Activated CD4-positive, alpha-beta memory T cell treated with anti-CD3 and anti-CD28 coated beads for 36 hours (primary cell): ENCODE measurements around the gene YIPF5. TPM values are rescaled to one million over a fixed set of nuclear protein-coding genes. Genes with fewer than 3 reads are reported as not detected.

Source experiments
- CTCF ChIA-PET: fragments of 350-600 bp; sonication (Branson Sonifier 250); formaldehyde crosslinking; loops from one replicate; lab custom pipeline; 2021; ENCODE audit warnings: antibody characterized with exemption, inconsistent platforms; lab: Charles Lee
- POLR2A ChIA-PET: fragments of 350-600 bp; sonication (Branson Sonifier 250); formaldehyde crosslinking; loops from one replicate; lab custom pipeline; 2021; ENCODE audit warnings: antibody characterized with exemption; lab: Charles Lee
- DNase-seq: peaks from one replicate; pipeline ENCODE4 v3.0.0-alpha.2; 2020
- H3K27ac Mint-ChIP-seq: one replicate; pipeline ENCODE4 v1.8.0; 2021; ENCODE audit warnings: mixed read lengths
- H3K27me3 Mint-ChIP-seq: one replicate; pipeline ENCODE4 v1.8.0; 2021; ENCODE audit warnings: mixed read lengths
- H3K36me3 Mint-ChIP-seq: one replicate; pipeline ENCODE4 v1.8.0; 2021; ENCODE audit warnings: mixed read lengths
- H3K4me1 Mint-ChIP-seq: one replicate; pipeline ENCODE4 v1.8.0; 2021; ENCODE audit warnings: low read depth, mixed read lengths
- H3K4me3 Mint-ChIP-seq: one replicate; pipeline ENCODE4 v1.8.0; 2021; ENCODE audit warnings: mild to moderate bottlenecking, mixed read lengths
- H3K9me3 Mint-ChIP-seq: one replicate; pipeline ENCODE4 v1.8.0; 2021; ENCODE audit warnings: mixed read lengths
- intact Hi-C: fragments of 100-400 bp; cut with micrococcal nuclease; formaldehyde crosslinking; loops from one replicate; pipeline ENCODE4 v1.15.1; 2023
- total RNA-seq, 2 experiments: library from RNA; stranded (reverse); gene quantifications; one replicate each; pipeline ENCODE4 v1.2.3, GENCODE V29; 2021

YIPF5 gene
- total RNA-seq, 2 experiments from 2014 or later: 41.4 to 42.1 TPM

GRCh38 chr5:144198386-144198785 lies 27.9 kb upstream of the YIPF5 start:
- intact Hi-C loops: loop anchor here (10.0 kb wide), 1 partner anchor 1844 kb away; no protein-coding TSS in a partner anchor
- Mint-ChIP-seq H3K4me1 (peaks cover 12% of the 10 kb centered on the region), H3K9me3 (no peaks in the 10 kb centered on the region), H3K36me3 (no peaks in the 10 kb centered on the region), H3K27ac (no peak overlapping the region), H3K27me3 (peaks cover 11% of the 10 kb centered on the region), H3K4me3 (no peak overlapping the region)
- ChIA-PET CTCF (no interaction called here), POLR2A (no interaction called here)
- no peak for DNase-seq

- POLR2A ChIA-PET: no interaction called here
Measured at GRCh38 chr5:144196612-144197011, 26.2 kb upstream of the YIPF5 start.

GRCh38 chr5:144195448-144195847 lies 25.0 kb upstream of the YIPF5 start:
- POLR2A ChIA-PET: no interaction called here

More at GRCh38 chr5:144196612-144197011, 26.2 kb upstream of the YIPF5 start:
- Mint-ChIP-seq H3K9me3 (no peaks in the 10 kb centered on the region), H3K36me3 (no peaks in the 10 kb centered on the region), H3K27me3 (peaks cover 11% of the 10 kb centered on the region), H3K4me3 (no peak overlapping the region), H3K27ac (no peak overlapping the region), H3K4me1 (no peaks in the 10 kb centered on the region)
- no peak for DNase-seq
- intact Hi-C loops: loop anchor here (10.0 kb wide), 1 partner anchor 1842 kb away; no protein-coding TSS in a partner anchor
- CTCF ChIA-PET: no interaction called here

GRCh38 chr5:144194144-144194543 lies 23.7 kb upstream of the YIPF5 start:
- no peaks in the 10 kb centered on the region for H3K36me3 Mint-ChIP-seq
- no peak for DNase-seq
- no peak overlapping the region for H3K27ac Mint-ChIP-seq
- CTCF ChIA-PET: interaction anchor here (2.0 to 4.8 kb wide), 2 partner anchors 10 to 24 kb away, joined by 5 to 29 read pairs; partner anchors contain the start of genes KCTD16 and YIPF5
- no peak overlapping the region for H3K4me3 Mint-ChIP-seq
- POLR2A ChIA-PET: interaction anchor here (1.3 kb wide), 1 partner anchor 23 kb away, joined by 3 read pairs; the partner anchor contains the start of genes KCTD16 and YIPF5
- H3K27me3 Mint-ChIP-seq: peaks cover 1% of the 10 kb centered on the region
- peaks cover 10% of the 10 kb centered on the region for H3K4me1 Mint-ChIP-seq
- intact Hi-C loops: loop anchor here (5.0 to 10.0 kb wide), 4 partner anchors 227 to 1839 kb away; no protein-coding TSS in a partner anchor
- no peaks in the 10 kb centered on the region for H3K9me3 Mint-ChIP-seq

More at GRCh38 chr5:144195448-144195847, 25.0 kb upstream of the YIPF5 start:
- no peaks in the 10 kb centered on the region for H3K9me3 Mint-ChIP-seq
- H3K4me3 Mint-ChIP-seq: no peak overlapping the region
- intact Hi-C loops: loop anchor here (10.0 kb wide), 1 partner anchor 1841 kb away; no protein-coding TSS in a partner anchor
- CTCF ChIA-PET: interaction anchor here (4.8 kb wide), 1 partner anchor 8 kb away, joined by 29 read pairs; no protein-coding TSS in a partner anchor
- no peaks in the 10 kb centered on the region for H3K36me3 Mint-ChIP-seq
- H3K27me3 Mint-ChIP-seq: peaks cover 5% of the 10 kb centered on the region
- no peaks in the 10 kb centered on the region for H3K4me1 Mint-ChIP-seq
- no peak for DNase-seq
- no peak overlapping the region for H3K27ac Mint-ChIP-seq

GRCh38 chr5:144192661-144193060 lies 22.2 kb upstream of the YIPF5 start:
- no peak for DNase-seq

DNA sequence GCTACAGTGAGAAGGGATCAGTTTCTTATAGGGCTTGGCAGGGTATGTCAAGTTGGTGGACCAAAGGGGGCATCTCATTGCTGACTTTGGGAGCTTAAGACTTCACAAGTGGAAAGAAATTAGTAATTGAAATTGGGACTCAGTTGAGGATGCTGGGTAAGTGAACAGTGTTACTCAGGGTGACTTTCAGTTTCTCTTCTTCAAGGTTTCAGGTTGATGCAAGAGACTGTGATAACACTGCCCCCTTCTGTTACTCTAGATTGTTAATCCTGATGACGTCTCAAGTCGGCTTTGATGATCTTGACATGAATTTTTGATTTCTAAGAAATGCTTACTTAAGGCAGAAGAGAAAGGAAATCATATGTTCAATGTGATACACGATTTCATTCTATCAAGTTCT lies 21.5 kb upstream of the YIPF5 start:
- H3K27me3 Mint-ChIP-seq: no peaks in the 10 kb centered on the region
- no peak overlapping the region for H3K27ac Mint-ChIP-seq
- H3K4me1 Mint-ChIP-seq: peaks cover 31% of the 10 kb centered on the region
- ChIA-PET POLR2A (interaction anchor here (0.7 kb wide), 1 partner anchor 21 kb away, joined by 3 read pairs; the partner anchor contains the start of genes KCTD16 and YIPF5), CTCF (interaction anchor here (0.8 to 4.8 kb wide), 7 partner anchors 8 to 275 kb away, joined by 3 to 29 read pairs (median 4); partner anchors contain the start of genes KCTD16 and YIPF5)
- no peaks in the 10 kb centered on the region for H3K9me3 Mint-ChIP-seq
- DNase-seq: no peak
- no peak overlapping the region for H3K4me3 Mint-ChIP-seq
- intact Hi-C loops: loop anchor here (1.0 to 10.0 kb wide), 9 partner anchors 22 to 1837 kb away; partner anchors contain the start of genes KCTD16, SH3RF2 and YIPF5
- no peaks in the 10 kb centered on the region for H3K36me3 Mint-ChIP-seq

More at GRCh38 chr5:144192661-144193060, 22.2 kb upstream of the YIPF5 start:
- H3K4me1 Mint-ChIP-seq: peaks cover 25% of the 10 kb centered on the region
- no peak overlapping the region for H3K27ac Mint-ChIP-seq
- H3K9me3 Mint-ChIP-seq: no peaks in the 10 kb centered on the region
- no peaks in the 10 kb centered on the region for H3K27me3 Mint-ChIP-seq
- CTCF ChIA-PET: interaction anchor here (1.1 to 4.8 kb wide), 4 partner anchors 9 to 22 kb away, joined by 4 to 29 read pairs (median 4); partner anchors contain the start of genes KCTD16 and YIPF5
- intact Hi-C loops: loop anchor here (1.0 to 10.0 kb wide), 7 partner anchors 22 to 1838 kb away; partner anchors contain the start of genes KCTD16 and YIPF5
- POLR2A ChIA-PET: interaction anchor here (1.3 kb wide), 1 partner anchor 22 kb away, joined by 3 read pairs; the partner anchor contains the start of genes KCTD16 and YIPF5
- H3K4me3 Mint-ChIP-seq: no peak overlapping the region
- H3K36me3 Mint-ChIP-seq: no peaks in the 10 kb centered on the region

DNA sequence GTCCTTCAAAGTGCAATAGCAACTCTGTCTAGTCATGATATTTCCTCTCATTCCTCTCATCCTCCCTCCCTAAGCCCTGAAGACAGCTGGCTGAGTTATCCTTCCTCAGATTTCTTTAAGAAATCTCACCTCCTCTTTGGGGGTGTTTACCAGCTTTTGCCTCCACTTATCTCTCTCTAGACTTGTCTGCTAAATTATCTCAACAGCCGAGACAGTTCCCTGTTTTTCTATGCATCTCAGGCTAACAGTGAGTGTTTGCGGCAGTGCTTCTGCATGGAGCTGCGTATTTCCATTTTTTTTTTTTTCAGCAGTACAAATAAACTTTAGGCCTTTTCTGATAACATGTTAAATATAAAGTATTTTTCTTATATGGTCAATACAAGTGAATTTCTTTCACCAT lies 21.1 kb upstream of the YIPF5 start:
- H3K27me3 Mint-ChIP-seq: no peaks in the 10 kb centered on the region
- H3K9me3 Mint-ChIP-seq: no peaks in the 10 kb centered on the region
- intact Hi-C loops: loop anchor here (2.0 to 10.0 kb wide), 6 partner anchors 224 to 1837 kb away; partner anchors contain the start of gene SH3RF2
- H3K4me3 Mint-ChIP-seq: no peak overlapping the region
- H3K27ac Mint-ChIP-seq: no peak overlapping the region
- DNase-seq: no peak
- ChIA-PET CTCF (interaction anchor here (0.8 to 4.8 kb wide), 5 partner anchors 10 to 274 kb away, joined by 3 to 29 read pairs (median 4); partner anchors contain the start of genes KCTD16 and YIPF5), POLR2A (interaction anchor here (0.7 kb wide), 1 partner anchor 21 kb away, joined by 3 read pairs; the partner anchor contains the start of genes KCTD16 and YIPF5)
- H3K4me1 Mint-ChIP-seq: peaks cover 35% of the 10 kb centered on the region
- H3K36me3 Mint-ChIP-seq: no peaks in the 10 kb centered on the region

GRCh38 chr5:144189800-144190429 lies 19.5 kb upstream of the YIPF5 start:
- peak; percentile 89 for DNase-seq
- no peaks in the 10 kb centered on the region for H3K36me3 Mint-ChIP-seq
- POLR2A ChIA-PET: interaction anchor here (1.0 to 2.2 kb wide), 2 partner anchors 19 to 1187 kb away, joined by 5 to 9 read pairs; partner anchors contain the start of genes KCTD16 and YIPF5
- CTCF ChIA-PET: interaction anchor here (1.0 to 1.9 kb wide), 3 partner anchors 9 to 786 kb away, joined by 3 to 7 read pairs (median 5); partner anchors contain the start of gene NR3C1
- H3K27me3 Mint-ChIP-seq: no peaks in the 10 kb centered on the region
- no peaks in the 10 kb centered on the region for H3K9me3 Mint-ChIP-seq
- intact Hi-C loops: loop anchor here (1.0 to 10.0 kb wide), 16 partner anchors 223 to 1835 kb away; partner anchors contain the start of genes NR3C1 and SH3RF2
- H3K4me1 Mint-ChIP-seq: peaks cover 43% of the 10 kb centered on the region
- peak overlapping the region; percentile 63 for H3K4me3 Mint-ChIP-seq
- peak overlapping the region; percentile 89 for H3K27ac Mint-ChIP-seq

DNA sequence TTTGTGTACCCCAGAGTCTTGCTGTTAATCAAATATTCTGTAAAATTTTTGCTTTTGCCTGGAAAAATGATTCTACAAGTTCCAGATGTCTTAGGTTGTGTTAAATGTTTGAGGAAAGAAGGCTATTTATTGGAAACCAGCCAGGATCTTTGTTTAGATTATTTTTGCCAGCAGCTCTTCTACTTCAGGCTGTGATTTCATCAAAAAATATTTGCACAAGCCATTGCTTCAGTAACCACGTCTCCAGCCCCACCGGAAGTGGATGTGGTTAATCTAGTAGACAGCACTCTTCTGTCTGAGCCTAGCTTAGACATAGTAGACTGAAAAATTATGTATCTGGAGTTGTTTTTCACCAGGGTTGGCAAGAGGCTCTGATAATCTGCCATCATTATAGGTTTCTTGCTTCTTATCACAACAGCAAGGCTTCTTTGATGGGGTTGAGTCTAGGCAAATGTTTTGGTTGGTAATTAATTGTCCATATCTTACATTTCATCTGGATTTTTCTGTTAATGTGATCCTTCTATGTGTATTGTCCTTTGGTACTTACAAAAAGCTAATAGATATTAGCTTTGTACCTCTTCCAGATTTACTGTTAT lies 17.3 kb upstream of the YIPF5 start:
- ChIA-PET POLR2A (interaction anchor here (1.9 kb wide), 1 partner anchor 18 kb away, joined by 10 read pairs; the partner anchor contains the start of genes KCTD16 and YIPF5), CTCF (interaction anchor here (0.6 to 2.5 kb wide), 5 partner anchors 16 to 1551 kb away, joined by 3 to 12 read pairs (median 5); partner anchors contain the start of genes KCTD16 and YIPF5)
- Mint-ChIP-seq H3K4me1 (peaks cover 48% of the 10 kb centered on the region), H3K27ac (peak overlapping the region; percentile 89), H3K36me3 (no peaks in the 10 kb centered on the region), H3K4me3 (peak overlapping the region; percentile 23), H3K9me3 (no peaks in the 10 kb centered on the region), H3K27me3 (no peaks in the 10 kb centered on the region)
- intact Hi-C loops: loop anchor here (2.0 to 10.0 kb wide), 7 partner anchors 489 to 1759 kb away; no protein-coding TSS in a partner anchor
- peak; percentile 86 for DNase-seq

GRCh38 chr5:144183254-144183889 lies 12.9 kb upstream of the YIPF5 start:
- Mint-ChIP-seq H3K36me3 (no peaks in the 10 kb centered on the region), H3K9me3 (no peaks in the 10 kb centered on the region), H3K27me3 (no peaks in the 10 kb centered on the region), H3K4me1 (peaks cover 30% of the 10 kb centered on the region), H3K4me3 (no peak overlapping the region), H3K27ac (no peak overlapping the region)
- ChIA-PET POLR2A (no interaction called here), CTCF (interaction anchor here (0.9 to 1.1 kb wide), 2 partner anchors 9 to 11 kb away, joined by 4 to 5 read pairs; no protein-coding TSS in a partner anchor)
- intact Hi-C loops: loop anchor here (10.0 kb wide), 1 partner anchor 999 kb away; no protein-coding TSS in a partner anchor
- DNase-seq: no peak

GRCh38 chr5:144179226-144179625 lies 8.8 kb upstream of the YIPF5 start:
- no peaks in the 10 kb centered on the region for H3K9me3 Mint-ChIP-seq
- no peak for DNase-seq
- intact Hi-C loops: no loop called here
- H3K36me3 Mint-ChIP-seq: no peaks in the 10 kb centered on the region
- H3K4me1 Mint-ChIP-seq: peaks cover 10% of the 10 kb centered on the region
- ChIA-PET CTCF (no interaction called here), POLR2A (no interaction called here)
- no peaks in the 10 kb centered on the region for H3K27me3 Mint-ChIP-seq
- no peak overlapping the region for H3K4me3 Mint-ChIP-seq
- no peak overlapping the region for H3K27ac Mint-ChIP-seq
